Stimulated activated CD8-positive, alpha-beta memory T cell treated with anti-CD3 and anti-CD28 coated beads, Interleukin-7, amount 100 ng/mL, for 4 hours (primary cell): ENCODE data around the gene TOR1AIP1.
"Not testable (repeated sequence)": the region's sequence is repeated elsewhere in the genome, so short reads cannot be mapped to it uniquely, and the experiment has no call there.

Experiments
- DNase-seq, 2 donors: peaks; one replicate each; pipeline ENCODE4 v3.0.0-alpha.2; 2020; ENCODE audit warnings: low read depth in 2 of 2

The TOR1AIP1 gene

GRCh38 chr1:179882253-179883039 lies at the start of gene TOR1AIP1:
TOR1AIP1 (plus strand) TSS chr1:179882285; CDS start chr1:179882503, 218 bp downstream.
- DNase-seq = peak; percentile 94 to 96

GRCh38 chr1:179836686-179837445 lies 45.2 kb upstream of the TOR1AIP1 start:
- DNase-seq = not testable (repeated sequence)

- no peak for DNase-seq
Observed at GRCh38 chr1:179840107-179840506, 42.0 kb upstream of the TOR1AIP1 start.

- DNase-seq = no peak
Observed at GRCh38 chr1:179848233-179848632, 33.9 kb upstream of the TOR1AIP1 start.

- DNase-seq = no peak
Observed at GRCh38 chr1:179853102-179853501, 29.0 kb upstream of the TOR1AIP1 start.

GRCh38 chr1:179855831-179856230 lies 26.3 kb upstream of the TOR1AIP1 start:
- not testable (repeated sequence) for DNase-seq

- no peak for DNase-seq
Observed at GRCh38 chr1:179856296-179856695, 25.8 kb upstream of the TOR1AIP1 start.

GRCh38 chr1:179857009-179857408 lies 25.1 kb upstream of the TOR1AIP1 start:
- DNase-seq = no peak

GRCh38 chr1:179860652-179861051 lies 21.4 kb upstream of the TOR1AIP1 start:
- DNase-seq = no peak

GRCh38 chr1:179865377-179865776 lies 16.7 kb upstream of the TOR1AIP1 start:
- no peak for DNase-seq

GRCh38 chr1:179866616-179867015 lies 15.5 kb upstream of the TOR1AIP1 start:
- no peak for DNase-seq

- DNase-seq = peak; percentile 14 to 20
Observed at GRCh38 chr1:179867493-179868330, 14.4 kb upstream of the TOR1AIP1 start.

- no peak for DNase-seq
Observed at GRCh38 chr1:179870870-179871269, 11.2 kb upstream of the TOR1AIP1 start.

- no peak for DNase-seq
Observed at GRCh38 chr1:179871940-179872339, 10.1 kb upstream of the TOR1AIP1 start.

GRCh38 chr1:179872558-179872957 lies 9.5 kb upstream of the TOR1AIP1 start:
- DNase-seq = no peak

GRCh38 chr1:179873438-179873851 lies 8.6 kb upstream of the TOR1AIP1 start:
- DNase-seq = no peak

GRCh38 chr1:179875596-179876299 lies 6.3 kb upstream of the TOR1AIP1 start:
- no peak for DNase-seq

GRCh38 chr1:179876300-179876715 lies 5.8 kb upstream of the TOR1AIP1 start:
- DNase-seq = no peak

GRCh38 chr1:179877586-179878265 lies 4.4 kb upstream of the TOR1AIP1 start, which contains the start of gene TOR1AIP2:
TOR1AIP2 (minus strand) TSS chr1:179877803; CDS start chr1:179852665, 25,138 bp downstream.
- DNase-seq = peak; percentile 80

GRCh38 chr1:179879797-179880196 lies 2.3 kb upstream of the TOR1AIP1 start:
- DNase-seq = no peak
